HG02943 (cell line): Measurements from ENCODE around the gene L2HGDH.
A peak's percentile ranks its signal among the peaks of the same experiment; 100 is the strongest.
"Not testable (repeated sequence)": the region's sequence is repeated elsewhere in the genome, so short reads cannot be mapped to it uniquely, and the experiment has no call there.

ENCODE experiments used
- ATAC-seq: cut with Tn5 transposase; IDR thresholded peaks from one replicate; pipeline ENCODE4 v1.9.1; 2021; ENCODE audit warnings: mild to moderate bottlenecking, low read depth, moderate library complexity; ENCODE audit not compliant: unreplicated experiment

Gene L2HGDH

DNA sequence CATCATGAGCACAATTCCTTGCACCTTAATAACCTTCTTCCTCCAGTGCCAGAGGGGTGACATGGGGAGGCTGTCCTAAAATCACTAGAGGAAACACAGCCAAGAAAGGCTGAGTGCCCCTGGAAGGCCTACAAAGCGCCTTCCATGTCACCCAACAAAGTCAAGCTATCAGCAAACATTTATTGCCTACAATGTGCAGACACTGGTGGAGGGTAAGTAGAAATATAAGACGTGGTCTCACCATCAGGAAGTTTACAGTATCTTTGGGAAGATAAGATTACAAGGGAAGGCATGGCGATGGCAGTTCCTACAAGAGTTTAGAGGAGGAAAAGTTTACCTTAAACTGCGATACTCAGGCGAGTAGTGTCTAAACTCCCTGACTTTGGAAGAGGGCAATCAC lies 28.0 kb upstream of the L2HGDH start:
- no peak for ATAC-seq

GRCh38 chr14:50339178-50339804 lies 27.3 kb upstream of the L2HGDH start:
- ATAC-seq = no peak

DNA sequence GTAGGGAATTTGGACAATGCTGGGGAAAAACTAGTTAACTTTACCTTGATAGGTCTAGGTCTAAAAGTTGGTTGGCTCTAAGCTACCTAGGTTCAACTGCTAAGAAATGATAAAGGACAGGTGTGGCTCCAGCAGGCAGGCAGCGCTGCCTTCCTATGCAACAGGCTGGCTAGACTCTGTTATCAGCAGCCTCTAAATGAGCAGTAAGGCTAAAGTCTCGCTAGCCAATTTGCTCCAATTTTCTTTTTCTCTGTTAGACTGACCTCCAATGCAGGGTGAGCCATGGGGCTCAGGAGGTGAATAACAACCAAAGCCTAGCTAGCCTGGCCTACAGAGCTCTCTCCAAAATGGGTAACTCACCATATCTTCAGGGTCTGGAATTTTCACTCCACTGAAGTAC lies 26.6 kb upstream of the L2HGDH start:
- ATAC-seq = no peak

DNA sequence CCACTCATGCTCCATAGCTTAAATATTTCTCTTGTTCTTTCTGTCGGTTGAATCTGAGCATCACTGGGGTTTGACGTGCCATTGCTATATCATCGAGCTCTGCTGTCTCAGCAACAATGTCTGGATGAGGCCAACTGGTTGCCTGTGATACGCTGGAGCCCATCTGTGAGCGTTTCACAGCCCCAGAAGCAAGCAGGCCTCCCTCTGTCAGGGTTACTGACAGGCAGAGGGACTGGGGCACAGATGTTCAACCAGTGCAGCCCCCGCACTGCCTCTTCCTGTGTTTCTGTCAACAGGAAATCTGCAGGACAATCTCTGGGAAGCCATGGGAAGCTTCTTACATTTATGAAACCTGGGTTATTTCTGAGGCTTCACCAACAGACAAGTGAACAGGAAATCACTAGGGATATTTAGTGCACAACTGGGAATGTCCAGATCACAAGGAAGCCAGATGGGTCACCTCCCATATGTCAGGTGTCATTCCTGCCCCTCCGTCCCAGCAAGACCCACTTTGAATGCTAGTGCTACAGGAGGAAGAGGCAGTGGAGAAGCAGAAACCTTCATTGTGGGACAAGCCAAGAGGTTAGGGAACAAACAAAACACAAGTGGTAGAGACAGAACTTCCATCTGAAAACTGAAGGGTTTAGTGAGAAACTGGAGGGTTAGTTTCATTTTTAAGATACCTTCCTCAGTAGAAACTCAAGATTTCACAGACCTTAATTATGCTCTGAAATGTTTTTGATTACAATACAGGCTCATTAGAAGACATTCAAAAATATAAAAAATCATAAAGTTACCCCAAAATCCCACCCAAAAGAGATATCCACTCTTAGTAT lies 24.2 kb upstream of the L2HGDH start:
- ATAC-seq = no peak

DNA sequence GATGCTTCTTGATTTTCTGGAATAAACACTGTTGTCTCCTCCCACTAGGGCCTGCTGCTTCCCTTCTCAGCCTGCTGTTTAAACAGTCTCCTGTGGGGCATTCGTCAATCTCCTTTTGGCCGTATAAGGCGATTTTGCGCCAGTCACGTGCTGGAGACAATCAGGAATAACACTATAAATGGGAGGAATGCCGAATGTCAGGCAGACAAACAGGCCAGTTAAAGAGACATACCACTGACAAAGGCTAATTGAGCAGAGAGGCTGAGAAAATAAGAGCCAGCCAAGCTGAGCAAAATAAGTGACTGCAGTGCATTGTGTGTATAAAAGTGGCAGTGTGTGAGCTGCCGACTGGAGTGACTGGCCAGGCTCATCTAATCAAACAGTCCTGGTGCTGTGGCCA lies 23.4 kb upstream of the L2HGDH start:
- no peak for ATAC-seq

GRCh38 chr14:50334211-50334610 lies 22.2 kb upstream of the L2HGDH start:
- ATAC-seq = no peak

DNA sequence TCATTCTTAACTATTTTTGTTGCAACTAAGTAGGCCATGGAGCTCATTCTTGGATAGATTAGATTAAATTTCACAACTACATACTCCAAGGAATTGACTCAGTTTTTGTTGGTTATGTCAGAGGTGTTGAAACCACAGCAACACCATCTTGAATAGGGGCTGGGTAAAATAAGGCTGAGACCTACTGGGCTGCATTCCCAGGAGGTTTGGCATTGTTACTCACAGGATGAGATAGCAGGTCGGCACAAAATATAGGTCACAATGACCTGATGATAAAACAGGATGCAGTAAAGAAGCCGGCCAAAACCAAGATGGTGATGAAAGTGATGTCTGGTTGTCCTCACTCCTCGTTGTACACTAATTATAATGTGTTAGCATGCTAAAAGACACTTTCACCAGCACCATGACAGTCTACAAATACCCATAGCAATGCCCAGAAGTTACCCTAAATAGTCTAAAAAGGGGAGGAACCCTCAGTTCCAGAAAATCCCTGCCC lies 21.0 kb upstream of the L2HGDH start:
- ATAC-seq = no peak

DNA sequence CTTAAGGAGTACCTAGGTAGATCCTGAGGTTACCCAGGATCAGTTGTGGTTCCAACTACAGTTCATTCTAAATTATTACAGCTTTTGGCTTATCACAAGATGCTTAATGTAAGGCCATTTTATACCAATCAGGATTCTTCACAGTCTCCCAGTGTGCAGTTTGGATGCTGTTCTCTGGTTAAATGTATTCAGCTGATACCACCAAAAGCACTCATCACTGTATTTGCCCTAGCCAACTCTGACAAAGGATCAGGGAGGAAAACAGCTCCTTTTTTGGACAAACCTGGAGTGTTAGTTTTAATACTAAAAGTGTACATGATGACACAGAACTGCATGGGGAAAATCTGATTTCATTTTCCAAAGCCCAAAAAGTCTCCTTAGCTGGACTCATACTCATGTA lies 19.6 kb upstream of the L2HGDH start:
- no peak for ATAC-seq

- ATAC-seq = peak; percentile 88
These were observed 9.1 kb upstream of the L2HGDH start for GRCh38 chr14:50321009-50321660.

DNA sequence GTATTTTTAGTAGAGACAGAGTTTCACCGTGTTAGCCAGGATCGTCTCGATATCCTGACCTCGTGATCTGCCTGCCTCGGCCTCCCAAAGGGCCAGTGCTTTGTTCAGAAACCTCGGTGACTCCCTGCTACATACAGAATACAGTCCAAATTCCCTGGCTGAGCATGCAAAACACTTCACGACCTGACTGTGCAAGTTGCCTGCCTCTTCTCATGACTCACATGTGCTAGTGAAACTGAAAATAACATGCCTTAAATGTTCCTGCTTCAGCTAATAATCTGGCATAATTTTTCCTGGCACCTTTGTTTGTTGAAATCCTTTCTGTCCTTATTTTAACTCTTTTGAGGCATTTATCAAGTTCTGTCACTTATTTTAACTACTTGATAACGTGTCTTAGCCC lies 8.3 kb upstream of the L2HGDH start:
- no peak for ATAC-seq

DNA sequence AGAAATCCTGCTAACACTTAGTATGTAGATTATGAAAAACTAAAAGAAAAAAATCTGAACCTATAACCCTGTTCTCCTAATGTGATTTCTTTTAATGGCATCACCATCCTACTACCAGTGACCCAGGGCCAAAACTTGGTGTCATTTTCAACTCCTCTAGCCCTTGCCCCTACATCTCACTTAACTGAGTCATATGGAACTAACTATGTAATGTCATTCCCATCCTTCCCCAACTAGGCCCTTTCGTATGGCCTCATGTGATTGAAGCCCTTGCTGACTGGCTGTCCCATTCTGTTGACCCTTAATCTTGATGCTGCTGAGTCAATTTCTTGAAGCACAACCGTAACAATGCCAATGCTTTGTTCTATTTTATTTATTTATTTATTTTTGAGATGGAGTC lies 7.7 kb upstream of the L2HGDH start:
- ATAC-seq = no peak

GRCh38 chr14:50319293-50319692 lies 7.3 kb upstream of the L2HGDH start:
- ATAC-seq = no peak

DNA sequence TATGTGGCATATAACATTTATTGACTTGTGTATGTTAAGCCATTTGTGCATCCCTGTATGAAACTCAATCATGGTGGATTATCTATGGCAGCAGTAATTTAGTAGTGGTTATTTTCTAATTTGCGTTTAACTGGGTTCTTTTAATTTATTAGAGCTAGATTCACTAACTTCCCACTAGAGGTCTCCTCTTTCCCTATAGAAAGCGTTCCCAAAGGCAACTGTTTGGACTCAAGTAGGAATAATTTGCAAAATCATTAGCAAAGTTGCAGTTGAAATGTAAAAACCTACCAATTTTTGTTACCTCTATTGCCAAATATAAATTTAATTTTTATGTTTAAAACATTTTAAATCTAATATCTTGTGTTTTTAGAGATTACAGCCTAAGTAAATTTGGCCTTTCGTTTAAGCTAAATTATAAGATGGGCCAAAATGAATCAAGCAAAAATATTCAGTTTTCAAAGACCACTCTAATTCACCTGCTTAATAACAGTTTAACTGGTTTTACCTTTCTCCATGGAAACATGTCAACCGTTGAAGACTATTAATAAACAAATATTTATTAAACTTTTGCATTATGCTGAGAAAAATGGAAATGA lies 6.1 kb upstream of the L2HGDH start:
- ATAC-seq = no peak

DNA sequence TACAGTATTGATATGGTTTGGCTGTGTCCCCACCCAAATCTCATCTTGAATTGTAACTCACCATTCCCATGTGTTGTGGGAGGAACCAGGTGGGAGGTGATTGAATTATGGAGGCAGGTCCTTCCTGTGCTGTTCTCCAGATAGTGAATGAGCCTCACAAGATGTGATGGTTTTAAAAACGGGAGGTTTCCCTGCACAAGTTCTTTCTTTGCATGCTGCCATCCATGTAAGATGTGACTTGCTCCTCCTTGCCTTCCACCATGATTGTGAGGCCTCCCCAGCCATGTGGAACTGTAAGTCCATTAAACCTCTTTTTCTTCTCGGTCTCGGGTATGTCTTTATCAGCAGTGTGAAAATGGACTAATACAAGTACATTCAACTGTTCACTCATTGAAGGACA lies 2.1 kb upstream of the L2HGDH start:
- ATAC-seq = not testable (repeated sequence)

GRCh38 chr14:50312734-50313054 lies 665 bp upstream of the L2HGDH start:
- ATAC-seq = peak; percentile 18

DNA sequence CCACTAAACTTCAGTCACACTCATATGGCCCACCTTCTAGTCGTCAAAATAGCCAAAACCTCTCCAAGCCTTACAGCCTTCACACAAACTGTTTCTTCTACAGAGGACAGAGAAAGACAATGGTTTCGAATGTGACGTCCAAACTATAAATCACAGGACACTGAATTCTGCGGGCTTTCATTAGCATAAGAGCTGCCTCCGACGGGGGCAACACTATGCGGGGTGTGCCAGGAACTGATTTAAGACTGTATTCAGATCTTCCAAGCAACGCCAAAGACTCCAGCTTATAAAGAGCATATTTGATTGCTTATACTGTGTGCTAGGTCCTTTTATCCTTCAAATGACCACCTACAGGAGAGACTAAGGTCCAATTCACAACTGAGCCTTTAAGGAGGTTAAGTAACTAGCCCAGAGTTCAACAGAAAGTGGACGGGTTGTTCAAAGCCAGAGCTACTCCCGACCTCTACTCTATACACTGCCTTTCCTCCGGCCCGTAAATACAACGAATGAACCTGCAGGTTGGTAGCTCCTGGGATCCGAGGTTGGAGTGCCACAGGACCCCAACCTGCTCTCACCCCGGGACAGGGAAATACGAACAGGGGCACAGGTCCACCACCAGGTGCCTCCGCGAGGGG lies 575 bp downstream of the L2HGDH start:
- no peak for ATAC-seq

DNA sequence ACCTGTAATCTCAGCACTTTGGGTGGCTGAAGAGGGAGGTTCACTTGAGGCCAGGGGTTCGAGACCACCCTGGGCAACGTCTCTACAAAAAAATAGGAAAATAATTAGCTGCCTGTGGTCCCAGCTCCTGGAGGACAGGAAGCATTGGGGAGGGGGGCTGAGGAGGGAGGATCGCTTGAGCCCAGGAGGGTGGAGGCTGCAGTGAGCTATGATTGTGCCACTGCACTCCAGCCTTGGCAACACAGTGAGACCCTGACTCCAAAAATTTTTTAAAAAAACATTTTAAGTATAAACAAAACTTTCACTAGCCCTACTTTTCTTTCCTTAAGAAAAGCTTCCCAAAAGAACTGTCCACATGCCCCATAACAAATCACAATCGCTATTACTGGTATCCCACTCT lies 1.6 kb downstream of the L2HGDH start:
- no peak for ATAC-seq

DNA sequence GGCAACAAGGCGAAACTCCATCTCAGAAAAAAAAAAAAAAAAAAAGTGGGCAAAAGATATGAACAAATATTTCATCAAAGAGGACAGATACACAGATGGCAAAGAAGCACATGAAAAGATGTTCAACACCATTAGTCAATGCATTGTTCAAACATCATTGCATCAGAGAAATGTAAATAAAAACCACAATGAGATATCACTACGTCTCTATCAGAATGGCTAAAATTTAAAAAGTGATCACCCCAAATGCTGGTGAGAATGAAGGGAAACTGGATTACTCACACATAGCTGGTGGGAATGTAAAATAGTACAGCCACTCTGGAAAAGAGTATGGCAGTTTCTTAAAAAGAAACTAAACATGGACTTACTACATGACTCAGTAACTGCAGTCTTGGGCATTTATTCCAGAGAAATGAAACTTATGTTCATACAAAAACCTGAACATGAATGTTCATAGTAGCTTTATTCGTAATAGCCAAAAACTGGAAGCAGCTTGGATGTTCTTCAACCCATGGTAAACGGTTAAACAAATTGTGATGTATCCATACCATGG lies 3.6 kb downstream of the L2HGDH start:
- no peak for ATAC-seq

DNA sequence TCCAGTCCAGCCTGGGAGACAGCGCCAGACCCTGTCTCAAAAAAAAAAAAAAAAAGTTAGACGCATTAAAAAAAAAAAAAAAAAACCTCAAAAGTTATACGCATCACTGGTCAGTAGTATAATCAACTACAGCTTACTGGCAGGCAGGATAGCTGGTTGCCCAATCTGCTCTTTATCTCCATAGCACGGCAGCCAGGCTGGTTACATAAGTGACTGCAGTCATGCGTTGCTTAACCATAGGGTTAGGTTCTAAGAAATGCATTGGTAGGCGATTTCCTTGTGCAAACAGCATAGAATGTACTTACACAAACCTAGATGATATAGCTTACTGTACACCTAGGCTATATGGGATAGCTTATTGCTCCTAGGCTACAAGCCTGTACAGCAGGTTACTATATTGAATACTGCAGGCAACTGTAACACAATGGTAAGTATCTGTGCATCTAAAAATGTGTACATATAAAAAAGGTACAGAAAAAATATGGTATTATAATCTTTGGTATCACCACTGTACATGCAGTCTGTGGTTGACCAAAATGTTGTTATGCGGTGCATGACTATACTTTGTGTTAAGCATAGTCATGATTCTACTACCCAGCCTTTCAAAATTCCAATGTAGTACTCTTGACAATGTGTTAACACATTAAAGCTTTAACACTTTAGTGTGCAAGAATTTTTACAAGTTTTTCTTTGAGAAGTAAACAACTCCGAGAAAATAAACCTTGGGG lies 8.1 kb downstream of the L2HGDH start:
- ATAC-seq = no peak

- ATAC-seq = no peak
These were observed 10.1 kb downstream of the L2HGDH start for GRCh38 chr14:50301914-50302313.
